ENCODE measurements around the gene FNDC10.

- TF ChIP-seq POLR2A (IDR thresholded peaks at IDR 0.05) (no peak), CTCF (IDR thresholded peaks at IDR 0.05) (no peak)
These were observed 26.5 kb upstream of the FNDC10 start for GRCh38 chr1:1626207-1627141.

Measured in upper lobe of left lung (tissue), 4 donors.